Measurements from ENCODE around the gene MFNG.

DNA sequence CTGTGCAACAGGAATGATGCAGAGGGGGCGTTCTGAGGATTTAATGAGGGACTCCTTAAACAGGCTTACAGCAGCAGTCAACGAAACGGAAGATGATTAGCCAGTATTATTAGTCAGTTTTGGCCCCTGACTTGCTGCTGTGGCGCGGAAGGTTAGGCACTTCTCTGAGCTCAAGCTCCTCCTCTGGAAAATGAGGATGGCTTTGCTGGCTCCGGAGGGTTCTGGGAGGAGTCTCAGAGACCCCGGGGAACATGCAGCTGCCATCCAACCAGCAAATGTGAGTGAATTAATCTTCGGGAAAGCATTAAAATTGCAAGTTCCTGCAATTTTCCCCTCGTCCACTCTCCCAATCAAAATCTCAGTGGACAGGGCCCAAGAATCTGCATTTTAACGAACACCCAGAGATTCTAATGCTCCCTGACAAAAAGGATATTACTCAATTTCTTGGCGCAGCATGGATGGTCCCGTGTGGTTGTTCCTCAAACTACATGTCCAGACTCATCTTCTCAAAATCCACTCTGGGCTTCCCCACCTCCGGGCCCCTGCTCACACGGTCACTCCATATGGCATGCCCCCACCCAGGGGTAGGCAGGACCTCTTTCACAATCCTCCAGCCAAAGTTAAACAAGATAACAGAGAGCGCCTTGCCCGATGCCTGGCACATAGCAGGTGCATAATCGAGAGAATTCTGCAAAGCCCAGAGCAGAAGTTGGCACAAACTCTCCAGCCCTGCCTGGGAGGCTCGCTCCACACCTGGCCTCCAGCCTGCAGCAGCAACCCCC, 65.3 kb downstream of the MFNG start:
- no peak for TF ChIP-seq POLR2A (IDR thresholded peaks at IDR 0.05)
- TF ChIP-seq, protein P1, sequence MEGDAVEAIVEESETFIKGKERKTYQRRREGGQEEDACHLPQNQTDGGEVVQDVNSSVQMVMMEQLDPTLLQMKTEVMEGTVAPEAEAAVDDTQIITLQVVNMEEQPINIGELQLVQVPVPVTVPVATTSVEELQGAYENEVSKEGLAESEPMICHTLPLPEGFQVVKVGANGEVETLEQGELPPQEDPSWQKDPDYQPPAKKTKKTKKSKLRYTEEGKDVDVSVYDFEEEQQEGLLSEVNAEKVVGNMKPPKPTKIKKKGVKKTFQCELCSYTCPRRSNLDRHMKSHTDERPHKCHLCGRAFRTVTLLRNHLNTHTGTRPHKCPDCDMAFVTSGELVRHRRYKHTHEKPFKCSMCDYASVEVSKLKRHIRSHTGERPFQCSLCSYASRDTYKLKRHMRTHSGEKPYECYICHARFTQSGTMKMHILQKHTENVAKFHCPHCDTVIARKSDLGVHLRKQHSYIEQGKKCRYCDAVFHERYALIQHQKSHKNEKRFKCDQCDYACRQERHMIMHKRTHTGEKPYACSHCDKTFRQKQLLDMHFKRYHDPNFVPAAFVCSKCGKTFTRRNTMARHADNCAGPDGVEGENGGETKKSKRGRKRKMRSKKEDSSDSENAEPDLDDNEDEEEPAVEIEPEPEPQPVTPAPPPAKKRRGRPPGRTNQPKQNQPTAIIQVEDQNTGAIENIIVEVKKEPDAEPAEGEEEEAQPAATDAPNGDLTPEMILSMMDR (IDR thresholded peaks at IDR 0.05): no peak
